HepG2 (cell line): ENCODE measurements around the gene SLC35B1. TPM values are rescaled to one million over a fixed set of nuclear protein-coding genes. Genes with fewer than 3 reads are reported as not detected.

Experiments used
- ATF3 ChIP-seq: sonication (generic); formaldehyde crosslinking; IDR thresholded peaks from 2 replicates; pipeline ENCODE4 v1.4.0; 2020; ENCODE audit warnings: missing genetic modification reagents
- CBX1 ChIP-seq: IDR thresholded peaks from one replicate; pipeline ENCODE4 v1.6.1; 2016; ENCODE audit warnings: antibody characterized with exemption, low read depth
- JUND ChIP-seq: sonication (generic); formaldehyde crosslinking; IDR thresholded peaks from 2 replicates; pipeline ENCODE4 v1.8.0; 2022; ENCODE audit warnings: mild to moderate bottlenecking, missing genetic modification reagents
- NFIB ChIP-seq: sonication (generic); formaldehyde crosslinking; IDR thresholded peaks from 2 replicates; pipeline ENCODE4 v1.9.0; 2021; ENCODE audit warnings: missing genetic modification reagents, mild to moderate bottlenecking, borderline replicate concordance
- SOX13 ChIP-seq, 3 experiments: fragments of 450-650 bp in 1 of 3; sonication (generic) in 1 of 3; formaldehyde crosslinking in 1 of 3; IDR thresholded peaks in 2 of 3; conservative IDR thresholded peaks in 1 of 3; 2 replicates each; pipeline versions ENCODE4 v1.5.0 to v1.6.1; 2016 to 2020; ENCODE audit warnings: antibody characterized with exemption in 1 of 3, mild to moderate bottlenecking in 1 of 3, missing compliant biosample characterization in 1 of 3, missing genetic modification reagents in 1 of 3, moderate library complexity in 1 of 3
- ZFP41 ChIP-seq: sonication (generic); formaldehyde crosslinking; IDR thresholded peaks from 2 replicates; pipeline ENCODE4 v1.4.0; 2020; ENCODE audit warnings: mild to moderate bottlenecking, missing genetic modification reagents, borderline replicate concordance
- ZFX ChIP-seq: sonication (generic); formaldehyde crosslinking; IDR thresholded peaks from 2 replicates; pipeline ENCODE4 v1.4.0; 2020; ENCODE audit warnings: mild to moderate bottlenecking, low read depth, missing genetic modification reagents, moderate library complexity
- ZNF20 ChIP-seq: sonication (generic); formaldehyde crosslinking; IDR thresholded peaks from 2 replicates; pipeline ENCODE4 v1.4.0; 2020; ENCODE audit warnings: mild to moderate bottlenecking, moderate library complexity, missing genetic modification reagents
- ZNF629 ChIP-seq: sonication (generic); formaldehyde crosslinking; conservative IDR thresholded peaks from 2 replicates; pipeline ENCODE4 v1.5.0; 2020; ENCODE audit warnings: missing genetic modification reagents
- ZNF7 ChIP-seq: IDR thresholded peaks from 2 replicates; pipeline ENCODE4 v1.6.1; 2016; ENCODE audit warnings: missing biosample characterization, missing genetic modification reagents
- ZNF724P ChIP-seq: sonication (generic); formaldehyde crosslinking; IDR thresholded peaks from 2 replicates; pipeline ENCODE4 v1.8.0; 2022; ENCODE audit warnings: missing genetic modification reagents, borderline replicate concordance
- polyA plus RNA-seq, 8 experiments: library from polyadenylated mRNA; depleted of rRNA in 3 of 8; stranded (reverse) in 7 of 8; unstranded in 1 of 8; fragments of >200 nt; fragmentation: Illumina TruSeq in 4 of 8; extraction: Trizol in 4 of 8; gene quantifications; 2 replicates each; pipeline versions ENCODE4 v1.2.1 to v1.2.3, GENCODE V29; 2011 to 2016; ENCODE audit warnings: low read depth in 4 of 8, missing spikeins in 1 of 8, mixed read lengths in 1 of 8; ENCODE audit not compliant: insufficient read depth in 1 of 8
- total RNA-seq, 5 experiments: library from RNA; depleted of rRNA; stranded (reverse); fragments of >200 nt; fragmentation: Illumina TruSeq; extraction: Trizol; gene quantifications; 2 replicates each; pipeline ENCODE4 v1.2.3, GENCODE V29; 2016; ENCODE audit warnings: low read depth in 1 of 5
- TF ChIP-seq, protein P1 (sequence below): sonication (generic); formaldehyde crosslinking; conservative IDR thresholded peaks from 2 replicates; pipeline ENCODE4 v1.4.0; 2020; ENCODE audit warnings: missing genetic modification reagents

The SLC35B1 gene
- total and polyA plus RNA-seq, 2 of the 13 experiments (the other 11 are each of a cell fraction or from before 2014, with no cell fraction given), result 99.6 to 113 TPM

DNA sequence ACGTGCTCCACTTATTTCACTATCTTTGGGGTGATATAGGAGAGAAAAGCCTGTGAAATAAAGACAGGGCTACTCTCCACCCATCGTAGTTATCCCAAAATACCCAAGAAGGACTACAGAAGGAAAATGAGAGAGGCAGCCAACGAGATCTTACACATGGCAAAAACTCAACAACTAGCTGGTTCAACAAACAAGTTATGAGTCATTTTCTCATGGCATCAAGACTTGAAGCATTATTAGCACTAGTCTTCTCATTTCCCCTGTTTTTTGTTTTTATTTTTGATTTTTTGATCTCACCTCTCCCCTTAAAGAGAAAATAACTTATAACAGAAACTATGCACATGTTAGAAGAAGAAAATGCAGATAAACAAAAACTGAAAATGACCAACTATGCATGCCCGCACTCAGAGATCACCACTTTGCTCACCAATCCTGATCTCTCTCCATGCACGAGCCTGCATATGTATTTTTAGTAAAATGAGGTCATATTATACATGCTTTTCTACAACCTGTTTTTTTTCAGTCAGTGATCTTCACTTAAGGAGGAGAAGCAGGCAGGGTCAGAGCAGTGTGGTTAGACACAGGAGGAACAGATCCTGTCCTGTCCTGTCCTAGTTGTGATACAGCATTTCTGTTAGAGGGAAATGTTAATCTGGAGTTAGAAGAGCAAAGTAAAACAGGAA is 33.4 kb upstream of the SLC35B1 start (continued):
- TF ChIP-seq, protein P1, sequence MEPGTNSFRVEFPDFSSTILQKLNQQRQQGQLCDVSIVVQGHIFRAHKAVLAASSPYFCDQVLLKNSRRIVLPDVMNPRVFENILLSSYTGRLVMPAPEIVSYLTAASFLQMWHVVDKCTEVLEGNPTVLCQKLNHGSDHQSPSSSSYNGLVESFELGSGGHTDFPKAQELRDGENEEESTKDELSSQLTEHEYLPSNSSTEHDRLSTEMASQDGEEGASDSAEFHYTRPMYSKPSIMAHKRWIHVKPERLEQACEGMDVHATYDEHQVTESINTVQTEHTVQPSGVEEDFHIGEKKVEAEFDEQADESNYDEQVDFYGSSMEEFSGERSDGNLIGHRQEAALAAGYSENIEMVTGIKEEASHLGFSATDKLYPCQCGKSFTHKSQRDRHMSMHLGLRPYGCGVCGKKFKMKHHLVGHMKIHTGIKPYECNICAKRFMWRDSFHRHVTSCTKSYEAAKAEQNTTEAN (CRISPR knock-in tag), result no peak
- TF ChIP-seq ZNF7 (CRISPR knock-in tag) (no peak), ZFP41 (no peak), SOX13 (IDR thresholded peaks at IDR 0.05) (no peak), SOX13 (CRISPR knock-in tag; conservative IDR thresholded peaks at IDR 0.05 in 1 of 2, IDR thresholded peaks at IDR 0.05 in 1 of 2) (no peak), ATF3 (CRISPR knock-in tag) (no peak), CBX1 (no peak), ZNF724P (no peak), ZNF20 (CRISPR knock-in tag) (no peak), ZNF629 (no peak), JUND (no peak), NFIB (CRISPR knock-in tag) (no peak), ZFX (no peak)
